Mesenteric fat pad (tissue), 1 donor: ENCODE data around the gene IL4I1. TPM values are rescaled to one million over a fixed set of nuclear protein-coding genes. Genes with fewer than 3 reads are reported as not detected.

Experiments
- microRNA-seq: library from miRNA; unstranded; fragments of <30 nt; microRNA quantifications from one replicate; pipeline ENCODE4 v1.2.0, GENCODE V29; 2020; ENCODE audit warnings: borderline number of aligned reads
- total RNA-seq: library from RNA; stranded (reverse); fragmentation: NEBNext Ultra II Directional; extraction: Animal tissue kit (Norgen Biotek cat#: 25700); gene quantifications from one replicate; pipeline ENCODE4 v1.2.1, GENCODE V29; 2021
- donor health status: DM: yes; HTN: yes; CAD: no.

IL4I1 gene
- total RNA-seq, 1 donor from 2014 or later: 2.3 TPM

Small RNA genes within 50 kb of the gene (microRNA-seq; reads per million reads assigned to microRNA genes)
- not detected for gene MIR4749
- gene MIR4750: not detected

Other genes starting within 250 kb of the IL4I1 start
- gene IRF3, start 231.0 kb downstream of the IL4I1 start, total RNA-seq: 46.7 TPM
- gene BCL2L12, start 231.0 kb downstream of the IL4I1 start, total RNA-seq: 10.7 TPM
- gene PRMT1, start 219.6 kb downstream of the IL4I1 start, total RNA-seq: 105 TPM
- gene ADM5, start 207.3 kb downstream of the IL4I1 start, total RNA-seq: 1.3 TPM
- 7.2 TPM for gene CPT1C, start 205.8 kb downstream of the IL4I1 start, total RNA-seq
- gene TSKS, start 133.6 kb downstream of the IL4I1 start, total RNA-seq: 1.0 TPM
- gene AP2A1, start 129.9 kb downstream of the IL4I1 start, total RNA-seq: 96.4 TPM
- gene FUZ, start 83.6 kb downstream of the IL4I1 start, total RNA-seq: 12.7 TPM
- 40.4 TPM for gene MED25, start 78.6 kb downstream of the IL4I1 start, total RNA-seq
- gene PTOV1, start 45.7 kb downstream of the IL4I1 start, total RNA-seq: 99.4 TPM
- gene PNKP, start 29.3 kb downstream of the IL4I1 start, total RNA-seq: 57.6 TPM
- 38.8 TPM for gene AKT1S1, start 19.5 kb downstream of the IL4I1 start, total RNA-seq
- gene TBC1D17, start 19.2 kb downstream of the IL4I1 start, total RNA-seq: 39.9 TPM
- 46.1 TPM for gene ATF5, start 32.3 kb upstream of the IL4I1 start, total RNA-seq
- 34.5 TPM for gene NUP62, start 32.6 kb upstream of the IL4I1 start, total RNA-seq
- 3.0 TPM for gene SIGLEC11, start 64.3 kb upstream of the IL4I1 start, total RNA-seq
- 27.5 TPM for gene VRK3, start 128.5 kb upstream of the IL4I1 start, total RNA-seq
- gene ZNF473, start 129.1 kb upstream of the IL4I1 start, total RNA-seq: 6.8 TPM